ENCODE measurements around the gene AUTS2. TPM values are rescaled to one million over a fixed set of nuclear protein-coding genes. Genes with fewer than 3 reads are reported as not detected.

The AUTS2 gene
- total and polyA plus RNA-seq, 9 of the 15 experiments (the other 6 are each of a cell fraction or from before 2014, with no cell fraction given): 0.58 TPM; not detected in 8

DNA sequence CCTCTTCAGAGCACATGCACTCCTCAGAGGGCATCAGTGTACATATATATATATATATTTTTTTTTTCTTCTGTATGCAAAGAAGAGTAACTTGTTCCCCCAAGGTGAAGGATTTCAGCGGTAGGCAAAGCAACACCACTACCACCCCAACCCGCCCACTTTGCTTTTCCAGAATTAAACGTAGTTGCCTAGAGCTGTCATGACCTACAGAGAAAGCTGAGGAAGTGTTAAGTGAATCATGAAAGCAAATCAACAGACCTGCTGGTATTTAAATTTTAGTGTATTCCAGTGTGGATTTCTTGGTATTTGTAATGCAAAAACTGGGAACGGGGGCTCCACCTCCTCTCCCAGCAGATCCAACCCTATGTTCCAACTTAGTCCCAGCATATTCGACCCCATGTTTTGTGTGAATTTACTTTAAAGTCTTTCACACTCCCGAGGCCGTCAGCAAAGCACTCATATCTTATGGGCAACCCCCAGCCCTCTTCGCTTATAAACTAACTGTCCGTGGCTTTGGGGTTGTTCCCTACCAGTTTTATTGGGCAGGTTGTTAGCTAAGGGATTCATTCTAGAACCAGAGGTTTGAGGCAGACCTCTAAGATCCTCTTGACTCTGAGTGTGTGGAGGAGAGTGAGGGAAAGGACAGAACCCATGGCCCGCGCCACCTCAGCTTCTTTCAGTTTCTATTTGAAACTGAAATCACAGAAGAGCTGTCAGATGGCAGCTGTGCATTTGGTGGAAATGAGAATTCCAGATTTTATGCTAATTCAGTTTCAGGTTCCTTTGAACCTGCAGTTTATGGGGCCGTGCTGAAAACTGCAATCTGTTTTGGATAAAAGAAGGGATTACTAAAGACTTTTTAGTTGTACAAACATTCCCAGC, 1083.4 kb downstream of the AUTS2 start (continued):
- TF ChIP-seq, protein P1, sequence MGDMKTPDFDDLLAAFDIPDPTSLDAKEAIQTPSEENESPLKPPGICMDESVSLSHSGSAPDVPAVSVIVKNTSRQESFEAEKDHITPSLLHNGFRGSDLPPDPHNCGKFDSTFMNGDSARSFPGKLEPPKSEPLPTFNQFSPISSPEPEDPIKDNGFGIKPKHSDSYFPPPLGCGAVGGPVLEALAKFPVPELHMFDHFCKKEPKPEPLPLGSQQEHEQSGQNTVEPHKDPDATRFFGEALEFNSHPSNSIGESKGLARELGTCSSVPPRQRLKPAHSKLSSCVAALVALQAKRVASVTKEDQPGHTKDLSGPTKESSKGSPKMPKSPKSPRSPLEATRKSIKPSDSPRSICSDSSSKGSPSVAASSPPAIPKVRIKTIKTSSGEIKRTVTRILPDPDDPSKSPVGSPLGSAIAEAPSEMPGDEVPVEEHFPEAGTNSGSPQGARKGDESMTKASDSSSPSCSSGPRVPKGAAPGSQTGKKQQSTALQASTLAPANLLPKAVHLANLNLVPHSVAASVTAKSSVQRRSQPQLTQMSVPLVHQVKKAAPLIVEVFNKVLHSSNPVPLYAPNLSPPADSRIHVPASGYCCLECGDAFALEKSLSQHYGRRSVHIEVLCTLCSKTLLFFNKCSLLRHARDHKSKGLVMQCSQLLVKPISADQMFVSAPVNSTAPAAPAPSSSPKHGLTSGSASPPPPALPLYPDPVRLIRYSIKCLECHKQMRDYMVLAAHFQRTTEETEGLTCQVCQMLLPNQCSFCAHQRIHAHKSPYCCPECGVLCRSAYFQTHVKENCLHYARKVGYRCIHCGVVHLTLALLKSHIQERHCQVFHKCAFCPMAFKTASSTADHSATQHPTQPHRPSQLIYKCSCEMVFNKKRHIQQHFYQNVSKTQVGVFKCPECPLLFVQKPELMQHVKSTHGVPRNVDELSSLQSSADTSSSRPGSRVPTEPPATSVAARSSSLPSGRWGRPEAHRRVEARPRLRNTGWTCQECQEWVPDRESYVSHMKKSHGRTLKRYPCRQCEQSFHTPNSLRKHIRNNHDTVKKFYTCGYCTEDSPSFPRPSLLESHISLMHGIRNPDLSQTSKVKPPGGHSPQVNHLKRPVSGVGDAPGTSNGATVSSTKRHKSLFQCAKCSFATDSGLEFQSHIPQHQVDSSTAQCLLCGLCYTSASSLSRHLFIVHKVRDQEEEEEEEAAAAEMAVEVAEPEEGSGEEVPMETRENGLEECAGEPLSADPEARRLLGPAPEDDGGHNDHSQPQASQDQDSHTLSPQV (IDR thresholded peaks at IDR 0.05): no peak

DNA sequence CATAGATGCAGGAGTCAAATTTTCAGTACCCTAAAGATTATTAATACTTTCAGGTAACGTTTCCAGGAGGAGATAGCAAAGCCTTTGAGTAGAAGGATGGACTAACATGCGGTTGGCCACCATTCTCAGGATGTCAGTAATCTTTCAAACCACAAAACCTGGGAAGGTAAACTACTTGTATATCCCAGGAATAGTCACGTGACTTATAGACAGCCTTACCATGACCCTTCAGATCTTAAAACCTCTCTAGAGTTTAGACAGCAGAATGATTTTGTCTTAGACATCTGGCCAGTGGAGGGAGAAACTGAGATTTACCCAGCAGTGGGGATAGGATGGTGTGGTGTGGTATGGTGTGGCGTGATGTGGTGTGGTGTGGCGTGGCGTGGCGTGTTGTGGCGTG, 1085.9 kb downstream of the AUTS2 start:
- no peak overlapping the region for H3K27ac ChIP-seq (ENCODE audit: extremely low read depth, low read depth, low read length)
- TF ChIP-seq, protein P2, sequence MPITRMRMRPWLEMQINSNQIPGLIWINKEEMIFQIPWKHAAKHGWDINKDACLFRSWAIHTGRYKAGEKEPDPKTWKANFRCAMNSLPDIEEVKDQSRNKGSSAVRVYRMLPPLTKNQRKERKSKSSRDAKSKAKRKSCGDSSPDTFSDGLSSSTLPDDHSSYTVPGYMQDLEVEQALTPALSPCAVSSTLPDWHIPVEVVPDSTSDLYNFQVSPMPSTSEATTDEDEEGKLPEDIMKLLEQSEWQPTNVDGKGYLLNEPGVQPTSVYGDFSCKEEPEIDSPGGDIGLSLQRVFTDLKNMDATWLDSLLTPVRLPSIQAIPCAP (CRISPR knock-in tag; IDR thresholded peaks at IDR 0.05; ENCODE audit: borderline replicate concordance): no peak
- TF ChIP-seq, protein P3, sequence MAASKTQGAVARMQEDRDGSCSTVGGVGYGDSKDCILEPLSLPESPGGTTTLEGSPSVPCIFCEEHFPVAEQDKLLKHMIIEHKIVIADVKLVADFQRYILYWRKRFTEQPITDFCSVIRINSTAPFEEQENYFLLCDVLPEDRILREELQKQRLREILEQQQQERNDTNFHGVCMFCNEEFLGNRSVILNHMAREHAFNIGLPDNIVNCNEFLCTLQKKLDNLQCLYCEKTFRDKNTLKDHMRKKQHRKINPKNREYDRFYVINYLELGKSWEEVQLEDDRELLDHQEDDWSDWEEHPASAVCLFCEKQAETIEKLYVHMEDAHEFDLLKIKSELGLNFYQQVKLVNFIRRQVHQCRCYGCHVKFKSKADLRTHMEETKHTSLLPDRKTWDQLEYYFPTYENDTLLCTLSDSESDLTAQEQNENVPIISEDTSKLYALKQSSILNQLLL (CRISPR knock-in tag; IDR thresholded peaks at IDR 0.05; ENCODE audit: borderline replicate concordance): no peak
- TF ChIP-seq SMAD3 (CRISPR knock-in tag; conservative IDR thresholded peaks at IDR 0.05) (no peak), ZKSCAN3 (CRISPR knock-in tag; IDR thresholded peaks at IDR 0.05) (no peak), TAL1 (IDR thresholded peaks at IDR 0.05) (no peak), CBFA2T2 (conservative IDR thresholded peaks at IDR 0.05) (peak; percentile 13; the same call in 1 of the 2 replicates), ZNF12 (CRISPR knock-in tag; IDR thresholded peaks at IDR 0.05) (no peak)
- TF ChIP-seq, protein P4, sequence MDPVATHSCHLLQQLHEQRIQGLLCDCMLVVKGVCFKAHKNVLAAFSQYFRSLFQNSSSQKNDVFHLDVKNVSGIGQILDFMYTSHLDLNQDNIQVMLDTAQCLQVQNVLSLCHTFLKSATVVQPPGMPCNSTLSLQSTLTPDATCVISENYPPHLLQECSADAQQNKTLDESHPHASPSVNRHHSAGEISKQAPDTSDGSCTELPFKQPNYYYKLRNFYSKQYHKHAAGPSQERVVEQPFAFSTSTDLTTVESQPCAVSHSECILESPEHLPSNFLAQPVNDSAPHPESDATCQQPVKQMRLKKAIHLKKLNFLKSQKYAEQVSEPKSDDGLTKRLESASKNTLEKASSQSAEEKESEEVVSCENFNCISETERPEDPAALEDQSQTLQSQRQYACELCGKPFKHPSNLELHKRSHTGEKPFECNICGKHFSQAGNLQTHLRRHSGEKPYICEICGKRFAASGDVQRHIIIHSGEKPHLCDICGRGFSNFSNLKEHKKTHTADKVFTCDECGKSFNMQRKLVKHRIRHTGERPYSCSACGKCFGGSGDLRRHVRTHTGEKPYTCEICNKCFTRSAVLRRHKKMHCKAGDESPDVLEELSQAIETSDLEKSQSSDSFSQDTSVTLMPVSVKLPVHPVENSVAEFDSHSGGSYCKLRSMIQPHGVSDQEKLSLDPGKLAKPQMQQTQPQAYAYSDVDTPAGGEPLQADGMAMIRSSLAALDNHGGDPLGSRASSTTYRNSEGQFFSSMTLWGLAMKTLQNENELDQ (CRISPR knock-in tag; IDR thresholded peaks at IDR 0.05; ENCODE audit: borderline replicate concordance): no peak

More for the DNA sequence above, 1085.9 kb downstream of the AUTS2 start:
- FAIRE-seq (no peak), DNase-seq (ENCODE audit: extremely low read depth in 1 of 4, low spot score in 3 of 4) (no peak), ATAC-seq (no peak)
- H3K27me3 ChIP-seq (ENCODE audit: control insufficient read depth in 2 of 2, insufficient read depth in 2 of 2, low read length in 2 of 2): peaks cover 4 to 17% of the 10 kb centered on the region in 2 experiments; a peak in 4 of 5 replicates
- no TSS peak for BruUV-seq (replicated peaks)
- no peaks in the 10 kb centered on the region for H3K9me1 ChIP-seq (ENCODE audit: control insufficient read depth, insufficient read depth, low read length)
- CTCF ChIA-PET (ENCODE audit: low intra/inter-chr PET ratio): no interaction called here
- no peak overlapping the region for H2AFZ ChIP-seq (ENCODE audit: low read depth, low read length)
- H3K4me1 ChIP-seq (replicated peaks in 1 of 2; ENCODE audit: control insufficient read depth in 2 of 2, insufficient read depth in 2 of 2, low read length in 2 of 2): no peaks in the 10 kb centered on the region
- intact Hi-C loops (cut with micrococcal nuclease) (no loop called here), in situ Hi-C loops (cut with MboI) (no loop called here)
- POLR2A ChIA-PET: no interaction called here
- no peaks in the 10 kb centered on the region for H4K20me1 ChIP-seq (replicated peaks; ENCODE audit: control insufficient read depth, insufficient read depth, low read length)
- no peak overlapping the region for H3K4me3 ChIP-seq
- H3K36me3 ChIP-seq (ENCODE audit: control insufficient read depth, insufficient read depth, low read length): no peaks in the 10 kb centered on the region
- WGBS (ENCODE audit: insufficient coverage, low coverage, missing lambda C conversion rate): 0% methylated on average over 8 of the region's 8 CpGs
- H3K79me2 ChIP-seq (ENCODE audit: control insufficient read depth, insufficient read depth, low read length): no peaks in the 10 kb centered on the region
- H3K9me3 ChIP-seq (replicated peaks; ENCODE audit: control insufficient read depth, insufficient read depth, low read depth, low read length): no peaks in the 10 kb centered on the region
- no peak overlapping the region for H3K9ac ChIP-seq (ENCODE audit: insufficient read depth in 1 of 2, low read depth in 2 of 2, low read length in 2 of 2)
- no peak overlapping the region for H3K4me2 ChIP-seq (ENCODE audit: insufficient read depth, low read length)
